OCI-LY7 (cell line): ENCODE results near the gene CECR2. TPM values are rescaled to one million over a fixed set of nuclear protein-coding genes. Genes with fewer than 3 reads are reported as not detected.
A peak's percentile ranks its signal among the peaks of the same experiment; 100 is the strongest.

Source experiments
- BruUV-seq: library from RNA; stranded (reverse); fragments of 400-500 nt; replicated peaks from 2 replicates; lab custom pipeline; 2021; lab: Mats Ljungman, UMichigan
- CTCF ChIA-PET: fragments of 300-600 bp; sonication (Branson Sonifier 250); formaldehyde crosslinking; loops from one replicate; lab custom pipeline; 2022; ENCODE audit warnings: antibody characterized with exemption; ENCODE audit not compliant: unreplicated experiment; lab: Charles Lee
- POLR2A ChIA-PET: fragments of 300-600 bp; sonication (Branson Sonifier 250); formaldehyde crosslinking; loops from one replicate; lab custom pipeline; 2022; ENCODE audit warnings: antibody characterized with exemption; lab: Charles Lee
- DNase-seq: peaks from one replicate; pipeline ENCODE4 v3.0.0-alpha.2; 2015; ENCODE audit warnings: low spot score
- H2AFZ ChIP-seq: fragments of 200-600 bp; sonication (generic), shearing (Covaris generic); 2 replicates; pipeline ENCODE4 v1.6.1; 2014; ENCODE audit warnings: mild to moderate bottlenecking, antibody characterized with exemption, low read length, moderate library complexity
- H3K27ac ChIP-seq: fragments of 200-600 bp; sonication (generic); 2 replicates; pipeline ENCODE4 v1.5.1; 2014; ENCODE audit warnings: mixed run types, low read depth, mild to moderate bottlenecking, moderate library complexity, low read length, inconsistent platforms; ENCODE audit not compliant: poor library complexity, severe bottlenecking
- H3K36me3 ChIP-seq: fragments of 200-600 bp; sonication (generic); 2 replicates; pipeline ENCODE4 v1.6.1; 2014; ENCODE audit warnings: mild to moderate bottlenecking, antibody characterized with exemption, low read length, moderate library complexity, mixed read lengths; ENCODE audit not compliant: insufficient read depth
- H3K4me1 ChIP-seq: fragments of 200-600 bp; sonication (generic); 2 replicates; pipeline ENCODE4 v1.5.1; 2014; ENCODE audit warnings: mild to moderate bottlenecking, low read length; ENCODE audit not compliant: insufficient read depth, poor library complexity, severe bottlenecking
- H3K4me2 ChIP-seq: fragments of 200-600 bp; sonication (generic); 2 replicates; pipeline ENCODE4 v1.6.1; 2014; ENCODE audit warnings: mild to moderate bottlenecking, low read length
- H3K4me3 ChIP-seq: fragments of 200-600 bp; sonication (generic); 2 replicates; pipeline ENCODE4 v1.5.1; 2014; ENCODE audit warnings: mild to moderate bottlenecking, low read depth, low read length; ENCODE audit not compliant: poor library complexity, severe bottlenecking
- H3K79me2 ChIP-seq: fragments of 200-600 bp; sonication (generic); 2 replicates; pipeline ENCODE4 v1.6.1; 2016; ENCODE audit warnings: low read depth, mild to moderate bottlenecking, low read length, moderate library complexity, mixed read lengths; ENCODE audit not compliant: insufficient read depth
- H3K9me2 ChIP-seq: fragments of 200-600 bp; sonication (generic); 2 replicates; pipeline ENCODE4 v1.6.1; 2016; ENCODE audit warnings: mild to moderate bottlenecking, low read length, mixed read lengths; ENCODE audit not compliant: insufficient read depth
- H3K9me3 ChIP-seq: fragments of 200-600 bp; sonication (generic); 2 replicates; pipeline ENCODE4 v1.6.1; 2014; ENCODE audit warnings: mild to moderate bottlenecking, mixed run types, low read length, mixed read lengths
- H4K20me1 ChIP-seq: fragments of 200-600 bp; sonication (generic); 2 replicates; pipeline ENCODE4 v1.6.1; 2014; ENCODE audit warnings: mild to moderate bottlenecking, antibody characterized with exemption, low read length, moderate library complexity, mixed read lengths; ENCODE audit not compliant: insufficient read depth
- EZH2phosphoT487 ChIP-seq: fragments of 200-600 bp; sonication (generic); IDR thresholded peaks from 2 replicates; pipeline ENCODE4 v1.6.1; 2018; ENCODE audit warnings: low read depth, borderline replicate concordance, mild to moderate bottlenecking, mixed run types, antibody characterized with exemption, low read length, moderate library complexity, mixed read lengths
- intact Hi-C: fragments of 100-400 bp; cut with micrococcal nuclease; formaldehyde crosslinking; loops from one replicate; pipeline ENCODE4 v1.10.0; 2022; ENCODE audit not compliant: unreplicated experiment
- total RNA-seq, 2 experiments: library from RNA; depleted of rRNA in 1 of 2; stranded (reverse); fragments of >200 nt in 1 of 2; shearing (Covaris generic) in 1 of 2; gene quantifications; 2 replicates each; pipeline ENCODE4 v1.2.3, GENCODE V29; 2014 to 2022
- TF ChIP-seq, protein P1 (sequence below): fragments of 200-600 bp; sonication (generic); conservative IDR thresholded peaks from 2 replicates; pipeline ENCODE4 v1.5.1; 2014; ENCODE audit warnings: mild to moderate bottlenecking, antibody characterized with exemption, low read length, moderate library complexity, mixed read lengths

The CECR2 gene
- total RNA-seq, 2 experiments from 2014 or later: 0.09 to 0.53 TPM

DNA sequence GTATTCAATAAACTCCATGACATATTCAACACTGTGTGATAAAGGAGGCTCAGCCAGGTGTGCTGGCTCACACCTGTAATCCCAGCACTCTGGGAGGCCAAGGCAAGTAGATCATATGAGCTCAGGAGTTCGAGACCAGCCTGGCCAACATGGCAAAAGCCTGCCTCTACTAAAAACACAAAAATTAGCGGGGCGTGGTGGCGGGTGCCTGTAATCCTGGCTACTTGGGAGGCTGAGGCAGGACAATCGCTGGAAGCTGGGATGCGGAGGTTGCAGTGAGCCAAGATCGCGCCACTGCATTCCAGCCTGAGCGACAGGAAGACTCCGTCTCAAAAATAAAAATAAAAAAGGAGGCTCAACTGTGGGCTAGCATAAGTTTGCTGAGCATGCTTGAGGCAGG lies 189.9 kb downstream of the CECR2 start:
- CTCF ChIA-PET: interaction anchor here (0.9 to 1.5 kb wide), 3 partner anchors 80 to 226 kb away, joined by 3 to 5 read pairs (median 4); no protein-coding TSS in a partner anchor
- no peak overlapping the region for H3K4me3 ChIP-seq

DNA sequence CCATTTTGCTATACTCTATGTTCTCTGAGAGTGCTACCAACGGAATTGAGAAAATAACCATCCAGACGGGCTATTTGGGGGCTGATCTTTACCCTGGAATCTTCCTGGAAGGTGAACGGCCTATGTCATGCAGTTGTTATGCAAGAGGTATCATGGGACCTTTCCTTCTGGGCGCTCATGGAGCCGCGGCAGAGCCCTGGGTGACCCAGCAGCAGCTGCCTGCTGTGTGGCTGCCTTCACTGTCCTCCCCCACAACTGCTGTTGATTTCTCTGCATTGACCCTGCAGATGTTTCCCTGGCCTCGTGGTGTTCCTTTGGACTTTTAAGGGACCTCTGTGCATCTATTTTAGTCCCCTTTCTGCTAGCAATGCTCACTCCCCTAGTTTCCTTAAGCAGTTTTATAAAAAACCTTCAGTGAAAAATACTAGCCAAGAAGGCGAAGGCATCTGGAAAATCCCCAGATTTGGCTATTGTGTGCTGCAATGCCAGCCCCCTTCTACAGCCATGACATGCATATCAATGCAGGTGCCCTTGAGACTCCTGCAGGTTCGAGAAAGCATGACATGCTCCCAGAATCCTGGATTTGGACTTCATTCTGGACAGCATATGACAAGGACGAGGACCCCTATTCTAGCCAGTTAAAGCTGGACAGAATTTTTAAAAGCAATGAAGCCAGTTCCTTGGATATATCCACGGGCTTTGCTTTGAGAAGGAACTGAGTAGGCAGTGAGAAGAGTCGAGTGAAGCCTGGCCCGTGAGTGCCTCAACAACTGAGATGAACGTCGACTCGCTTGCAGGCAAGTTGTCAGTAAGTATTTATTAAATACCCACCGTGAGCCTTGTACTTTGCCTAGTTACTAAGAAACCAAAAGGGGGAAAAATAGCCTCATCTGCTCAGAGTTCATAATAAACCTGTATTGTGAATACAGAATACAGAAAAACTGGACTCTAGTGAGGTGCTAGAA lies 193.9 kb downstream of the CECR2 start, which contains the start of gene SLC25A18:
SLC25A18 (plus strand) TSS at position 593 of the 965 bp plus-strand sequence. CDS start 16,447 bp downstream, outside the sequence.
- CTCF ChIA-PET: no interaction called here
- H3K9me3 ChIP-seq: no peaks in the 10 kb centered on the region
- no peak within 1 kb of the TSS for H3K4me2 ChIP-seq
- peaks cover 30% of the 10 kb centered on the region for H3K4me1 ChIP-seq
- peak within 1 kb of the TSS; percentile 66 for H2AFZ ChIP-seq
- POLR2A ChIA-PET: interaction anchor here (0.5 kb wide), 2 partner anchors 26 to 494 kb away, joined by 3 read pairs; no protein-coding TSS in a partner anchor
- H4K20me1 ChIP-seq: no peaks in the 10 kb centered on the region
- intact Hi-C loops: no loop called here
- DNase-seq: no peak
- no peak within 1 kb of the TSS for H3K27ac ChIP-seq
- H3K79me2 ChIP-seq: no peaks in the 10 kb centered on the region
- H3K9me2 ChIP-seq: no peaks in the 10 kb centered on the region
- BruUV-seq: no TSS peak
- H3K4me3 ChIP-seq: no peak within 1 kb of the TSS
- no peaks in the 10 kb centered on the region for H3K36me3 ChIP-seq
- TF ChIP-seq, protein P1, sequence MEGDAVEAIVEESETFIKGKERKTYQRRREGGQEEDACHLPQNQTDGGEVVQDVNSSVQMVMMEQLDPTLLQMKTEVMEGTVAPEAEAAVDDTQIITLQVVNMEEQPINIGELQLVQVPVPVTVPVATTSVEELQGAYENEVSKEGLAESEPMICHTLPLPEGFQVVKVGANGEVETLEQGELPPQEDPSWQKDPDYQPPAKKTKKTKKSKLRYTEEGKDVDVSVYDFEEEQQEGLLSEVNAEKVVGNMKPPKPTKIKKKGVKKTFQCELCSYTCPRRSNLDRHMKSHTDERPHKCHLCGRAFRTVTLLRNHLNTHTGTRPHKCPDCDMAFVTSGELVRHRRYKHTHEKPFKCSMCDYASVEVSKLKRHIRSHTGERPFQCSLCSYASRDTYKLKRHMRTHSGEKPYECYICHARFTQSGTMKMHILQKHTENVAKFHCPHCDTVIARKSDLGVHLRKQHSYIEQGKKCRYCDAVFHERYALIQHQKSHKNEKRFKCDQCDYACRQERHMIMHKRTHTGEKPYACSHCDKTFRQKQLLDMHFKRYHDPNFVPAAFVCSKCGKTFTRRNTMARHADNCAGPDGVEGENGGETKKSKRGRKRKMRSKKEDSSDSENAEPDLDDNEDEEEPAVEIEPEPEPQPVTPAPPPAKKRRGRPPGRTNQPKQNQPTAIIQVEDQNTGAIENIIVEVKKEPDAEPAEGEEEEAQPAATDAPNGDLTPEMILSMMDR: 0 out of 2 replicates have a peak, but pooled peaks have one; percentile 21
- TF ChIP-seq EZH2phosphoT487: no peak

More for the DNA sequence above, 189.9 kb downstream of the CECR2 start:
- no peaks in the 10 kb centered on the region for H3K36me3 ChIP-seq
- no peak overlapping the region for H3K27ac ChIP-seq
- H3K79me2 ChIP-seq: no peaks in the 10 kb centered on the region
- no peak for DNase-seq
- BruUV-seq: no TSS peak
- H2AFZ ChIP-seq: no peak overlapping the region
- TF ChIP-seq, protein P1: no peak
- no peak for TF ChIP-seq EZH2phosphoT487
- POLR2A ChIA-PET: interaction anchor here (0.5 to 1.3 kb wide), 3 partner anchors 10 to 151 kb away, joined by 3 to 4 read pairs (median 3); no protein-coding TSS in a partner anchor
- intact Hi-C loops: loop anchor here (2.0 kb wide), 1 partner anchor 80 kb away; the partner anchor contains the start of gene BCL2L13
- no peak overlapping the region for H3K4me2 ChIP-seq
- H3K9me2 ChIP-seq: no peaks in the 10 kb centered on the region
- no peaks in the 10 kb centered on the region for H4K20me1 ChIP-seq
- no peaks in the 10 kb centered on the region for H3K9me3 ChIP-seq
- peaks cover 23% of the 10 kb centered on the region for H3K4me1 ChIP-seq
